Activated gamma-delta T cell treated with anti-CD3 and anti-CD28 coated beads, Interleukin-2, amount 50 U/mL, for 16 hours (primary cell): ENCODE results near the gene EYS.

Experiments
- DNase-seq: peaks from one replicate; pipeline ENCODE4 v3.0.0-alpha.2; 2020; ENCODE audit warnings: low read depth

EYS gene

DNA sequence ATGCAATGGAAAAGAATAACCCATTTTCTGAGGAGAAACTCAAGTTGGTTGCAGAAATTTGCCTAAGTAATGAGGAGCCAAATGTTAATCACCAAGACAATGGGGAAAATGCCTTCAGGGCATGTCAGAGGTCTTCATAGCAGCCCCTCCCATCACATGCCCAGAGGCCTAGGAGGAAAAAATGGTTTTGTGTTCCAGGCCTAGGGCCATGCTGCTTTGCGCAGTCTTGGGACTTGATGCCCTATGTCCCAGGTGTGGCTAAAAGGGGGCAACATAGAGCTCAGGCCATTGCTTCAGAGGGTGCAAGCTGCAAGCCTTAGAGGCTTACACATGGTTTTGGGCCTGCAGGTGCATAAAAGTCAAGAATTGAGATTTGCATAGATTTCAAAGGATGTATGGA, 485.9 kb downstream of the EYS start:
- DNase-seq: no peak

DNA sequence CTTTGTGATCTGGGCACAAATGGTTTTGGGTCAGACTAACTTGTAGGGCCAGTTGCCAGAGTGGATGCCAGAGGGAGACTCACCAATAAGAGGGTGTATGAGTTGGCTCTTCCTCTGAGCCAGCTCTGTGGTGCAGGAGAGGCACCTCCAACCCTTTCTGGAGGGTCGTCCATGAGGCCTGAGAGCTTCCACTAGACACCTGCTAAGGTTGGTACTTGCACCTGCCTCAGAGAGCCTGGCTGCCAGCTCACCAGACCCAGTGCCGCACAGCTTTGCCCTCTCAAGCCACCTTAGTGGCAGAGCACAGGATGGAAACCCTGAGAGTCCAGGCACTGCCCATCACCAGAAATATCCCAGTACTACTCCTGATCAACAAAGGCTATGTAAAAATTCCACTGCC, 504.3 kb downstream of the EYS start:
- no peak for DNase-seq

DNA sequence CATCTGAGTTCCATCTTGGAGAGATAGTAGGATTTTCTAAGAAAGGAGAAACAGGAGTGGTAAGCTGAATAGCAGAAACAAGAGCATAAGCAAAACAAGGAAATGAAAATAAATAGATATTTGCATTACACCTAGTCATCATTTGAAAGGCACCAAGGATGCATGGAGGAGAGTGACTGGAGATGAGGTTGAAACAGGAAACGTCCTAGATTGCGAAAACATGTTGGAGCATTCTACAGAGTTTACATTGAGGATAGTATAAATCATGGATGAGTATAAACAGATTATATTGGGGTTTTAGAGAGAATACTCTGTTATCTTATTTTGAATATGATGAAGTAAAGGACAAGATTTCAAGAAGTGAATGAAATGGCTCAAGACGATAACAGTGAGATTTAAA, 507.3 kb downstream of the EYS start:
- DNase-seq: no peak

DNA sequence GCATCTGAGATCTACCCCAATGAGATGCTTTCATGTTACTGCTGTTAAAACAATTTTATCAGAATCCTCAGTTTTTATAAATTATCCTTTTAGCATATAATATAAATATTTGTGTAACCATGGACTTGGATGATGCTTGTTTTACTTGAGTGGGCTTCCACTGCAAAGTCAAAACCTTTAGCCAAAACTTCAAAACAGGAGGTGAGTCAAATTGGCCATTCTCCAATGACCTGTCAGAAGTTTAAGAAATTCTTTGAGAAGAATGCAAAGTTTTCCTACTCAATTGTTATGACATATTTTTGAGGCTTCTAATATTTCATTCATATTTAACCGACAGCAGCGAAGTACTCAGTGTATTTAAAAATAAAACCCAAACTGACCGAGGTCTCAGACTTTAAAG, 507.9 kb downstream of the EYS start:
- DNase-seq: no peak

DNA sequence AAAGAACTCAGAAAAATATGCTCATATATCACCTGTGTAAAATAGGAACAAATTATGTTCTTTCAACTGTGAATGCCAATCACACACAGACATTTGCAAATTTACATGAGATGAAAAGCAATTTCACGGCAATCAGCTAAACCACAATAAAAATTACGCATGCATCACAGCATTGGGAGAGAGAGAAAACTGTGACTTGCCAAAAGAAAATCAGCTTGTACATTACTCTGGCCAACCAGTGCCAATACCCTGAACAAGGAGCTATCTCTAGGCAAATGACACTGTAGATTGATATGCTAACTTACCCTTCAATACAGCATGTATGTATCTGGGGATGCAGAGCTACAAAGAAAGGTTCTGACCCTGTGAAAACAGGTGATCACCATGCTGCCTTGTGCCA, 515.6 kb downstream of the EYS start:
- no peak for DNase-seq

DNA sequence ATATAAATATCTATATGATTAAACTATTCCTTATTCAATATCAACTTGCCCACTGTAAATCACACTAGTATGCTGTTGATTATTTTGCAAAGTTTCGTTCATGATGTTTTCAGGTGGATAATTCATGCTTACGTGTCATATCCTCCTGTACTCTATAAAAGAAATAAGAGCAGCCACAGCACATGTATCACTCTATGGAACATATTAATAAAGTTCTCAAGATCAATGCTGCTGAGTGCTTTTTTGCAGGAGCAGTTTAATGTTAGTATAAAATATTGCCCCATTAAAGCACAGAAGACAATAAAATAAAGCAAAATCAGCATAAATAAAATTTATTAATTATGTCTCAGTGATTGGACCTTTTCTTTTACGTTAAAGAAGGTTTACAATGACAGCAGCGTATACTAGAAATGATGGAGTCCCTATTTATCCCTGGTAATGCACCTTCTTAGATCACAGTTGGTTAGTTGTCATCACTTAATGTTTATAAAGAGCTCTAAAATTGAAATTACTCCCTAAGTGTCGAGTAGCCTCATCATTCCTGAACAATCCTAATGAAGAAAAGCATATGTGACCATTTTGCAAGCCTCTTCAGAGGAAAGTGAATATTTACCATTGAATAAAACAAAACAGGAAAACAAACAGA, 517.7 kb downstream of the EYS start:
- no peak for DNase-seq

DNA sequence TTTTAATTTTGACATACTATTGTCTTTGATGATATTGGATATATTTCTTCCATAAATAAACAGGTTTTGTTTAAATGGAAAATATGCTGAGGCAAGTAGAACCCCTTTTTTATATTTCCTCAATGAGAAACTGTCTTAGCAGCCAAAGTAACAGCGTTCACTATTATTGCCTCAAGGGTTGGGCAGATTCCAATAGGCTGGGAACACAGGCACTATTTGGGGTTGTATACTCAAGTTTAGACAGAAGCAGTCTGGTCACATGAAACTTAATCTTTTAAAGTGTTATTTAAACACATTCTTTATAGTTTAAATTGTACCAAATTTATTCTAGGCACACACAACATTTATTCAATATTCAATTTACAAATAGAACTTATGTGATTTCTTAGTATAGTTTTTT, 520.2 kb downstream of the EYS start:
- DNase-seq: no peak

DNA sequence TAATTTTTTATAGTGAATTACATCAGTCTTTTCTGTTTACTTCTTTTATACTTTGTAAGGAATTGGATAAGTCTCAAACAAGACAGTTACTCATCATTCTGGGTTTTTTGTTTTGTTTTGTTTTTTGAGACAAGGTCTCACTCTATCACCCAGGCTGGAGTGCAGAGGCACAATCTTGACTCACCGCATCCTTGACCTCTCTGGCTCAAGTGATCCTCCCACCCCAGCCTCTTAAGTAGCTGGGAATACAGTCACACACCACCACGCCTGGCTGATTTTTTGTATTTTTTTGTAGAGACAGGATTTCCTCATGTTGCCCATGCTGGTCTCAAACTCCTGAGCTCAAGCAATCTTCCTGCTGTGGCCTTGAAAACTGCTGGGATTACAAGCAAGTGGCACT, 524.3 kb downstream of the EYS start:
- DNase-seq: no peak

DNA sequence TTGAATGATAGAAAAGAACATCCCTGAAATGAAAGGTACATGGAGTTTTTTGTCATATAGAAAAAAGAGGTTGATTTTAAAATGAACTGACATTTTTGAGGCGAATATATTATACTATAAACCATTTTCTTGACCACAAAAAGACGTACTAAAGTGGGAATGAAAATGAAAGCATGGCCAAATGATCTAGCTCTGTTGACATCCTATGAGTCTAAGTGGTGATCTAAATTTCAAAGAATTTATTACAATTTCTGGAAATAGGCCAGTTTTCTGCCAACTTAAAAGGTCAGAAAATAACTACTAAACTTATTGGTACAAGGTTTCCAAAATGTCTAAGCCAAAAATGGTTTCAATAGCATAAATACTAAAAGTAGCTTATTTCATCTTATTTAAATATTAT, 536.8 kb downstream of the EYS start:
- no peak for DNase-seq

DNA sequence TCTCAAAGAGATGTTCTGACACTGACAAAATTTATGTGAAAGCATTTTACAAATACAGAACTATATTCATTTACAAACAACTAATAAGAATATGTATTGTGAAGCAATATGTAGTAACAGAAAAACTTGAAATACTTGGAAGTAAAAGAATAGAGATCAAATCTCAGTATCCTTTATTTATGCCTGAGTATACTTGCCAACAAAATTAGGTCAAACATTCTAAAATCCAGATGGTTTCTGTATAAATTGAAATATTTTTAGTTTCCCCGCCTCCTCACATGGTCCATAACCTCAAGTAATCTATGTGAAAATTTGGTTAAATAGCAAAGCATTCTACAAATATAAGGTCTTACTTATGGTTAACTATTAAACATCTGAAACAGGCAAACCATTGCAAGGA, 545.4 kb downstream of the EYS start:
- no peak for DNase-seq

DNA sequence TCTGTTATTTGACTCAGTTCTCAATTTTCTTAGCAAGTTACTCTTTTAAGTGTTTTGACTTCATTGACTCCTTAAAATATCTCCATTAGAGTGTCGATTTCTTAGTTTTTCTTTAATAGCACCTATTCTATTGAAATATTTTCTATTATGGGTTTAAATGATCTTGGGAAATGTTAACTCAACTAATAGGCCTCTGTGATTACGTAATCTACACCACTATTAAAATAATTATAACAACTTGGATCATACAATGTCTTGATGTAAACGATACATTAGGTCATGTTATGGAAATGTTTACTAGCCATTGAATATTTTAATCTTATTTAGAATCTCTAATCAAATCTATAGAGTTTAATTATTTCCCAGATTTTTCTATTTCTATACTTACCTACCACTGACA, 550.0 kb downstream of the EYS start:
- DNase-seq: no peak

DNA sequence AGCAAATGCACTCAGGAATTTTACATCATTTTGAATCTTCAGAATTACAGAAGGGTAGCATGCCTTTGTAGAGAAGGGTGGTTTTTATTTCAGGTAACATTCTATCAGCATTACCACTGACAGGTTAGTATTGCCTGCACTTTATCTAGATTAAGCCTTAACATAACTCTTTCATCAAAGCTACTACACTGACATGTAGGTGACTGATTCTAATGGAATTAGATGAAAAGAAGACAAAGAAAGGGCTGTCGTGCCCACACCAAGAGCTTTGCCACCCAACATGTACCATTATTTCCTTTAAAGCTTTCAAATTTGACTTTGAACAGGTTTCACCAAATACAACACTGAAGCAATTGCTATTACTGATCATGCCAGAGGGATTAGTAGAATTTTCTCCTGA, 551.9 kb downstream of the EYS start:
- no peak for DNase-seq

DNA sequence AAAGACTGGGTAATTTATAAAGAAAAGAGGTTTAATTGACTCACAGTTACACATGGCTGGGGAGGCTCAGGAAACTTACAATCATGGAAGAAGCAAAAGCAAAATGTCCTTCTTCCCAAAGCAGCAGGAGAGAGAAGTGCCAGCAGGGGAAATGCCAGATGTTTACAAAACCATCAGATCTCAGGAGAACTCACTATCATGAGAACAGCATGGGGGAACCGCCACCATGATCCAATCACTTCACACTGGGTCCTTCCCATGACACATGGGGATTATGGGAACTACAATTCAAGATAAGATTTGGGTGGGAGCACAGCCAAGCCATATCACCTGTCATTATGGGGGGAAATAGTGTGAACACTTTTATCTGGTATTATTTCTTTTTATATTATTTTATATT, 557.2 kb downstream of the EYS start:
- no peak for DNase-seq

DNA sequence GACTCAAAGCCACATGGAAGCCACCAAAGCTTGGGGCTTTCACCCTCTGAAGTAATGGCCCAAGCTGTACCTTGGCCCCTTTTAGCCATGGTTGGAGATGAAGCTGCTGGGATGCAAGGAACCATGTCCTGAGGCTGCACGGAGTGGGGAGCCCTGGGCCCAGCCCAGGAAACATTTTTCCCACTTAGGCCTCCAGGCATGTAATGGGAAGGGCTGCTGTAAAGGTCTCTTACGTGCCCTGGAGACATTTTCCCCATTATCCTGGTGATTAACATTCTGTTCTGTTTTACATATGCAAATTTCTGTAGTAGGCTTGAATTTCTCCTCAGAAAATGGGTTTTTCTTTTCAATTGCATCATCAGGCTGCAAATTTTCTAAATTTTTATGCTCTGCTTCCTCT, 558.2 kb downstream of the EYS start:
- no peak for DNase-seq

DNA sequence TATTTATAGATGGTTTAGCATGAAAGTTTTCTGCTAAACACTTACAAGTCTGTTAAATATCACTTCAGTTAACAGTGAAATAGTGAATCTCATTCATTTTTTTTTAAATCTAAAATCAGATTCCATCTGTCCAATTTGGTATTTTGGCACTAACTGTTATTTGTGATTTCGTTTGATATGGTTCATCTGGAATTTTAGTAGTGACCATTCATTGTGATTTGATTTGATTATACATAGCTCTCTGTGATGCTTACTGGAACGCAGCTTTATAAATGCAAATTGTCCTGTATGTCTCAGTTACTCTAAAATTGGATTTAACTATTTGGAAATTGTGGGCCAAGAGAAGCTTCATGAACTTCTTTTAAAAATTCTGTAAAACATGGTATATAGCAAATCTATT, 571.5 kb downstream of the EYS start:
- no peak for DNase-seq

DNA sequence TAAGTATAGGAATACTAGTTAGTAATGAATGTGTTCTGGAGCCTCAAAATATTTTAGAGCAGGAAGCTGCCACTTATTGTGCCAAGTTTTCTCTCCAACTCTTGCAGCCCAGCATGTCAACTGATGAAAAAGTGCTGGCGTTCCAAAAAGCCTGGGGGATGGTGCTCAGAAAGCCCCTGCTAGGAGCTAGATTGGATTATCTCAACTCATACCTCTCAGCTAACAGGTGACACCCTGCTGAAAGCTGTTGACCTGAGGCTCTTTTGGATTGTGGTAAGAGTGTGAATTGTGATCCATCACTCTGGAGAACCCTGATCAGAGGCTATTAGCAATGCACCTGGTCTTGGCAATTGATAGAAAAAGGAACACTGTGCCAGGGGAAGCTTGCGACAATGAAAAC, 580.4 kb downstream of the EYS start:
- no peak for DNase-seq

DNA sequence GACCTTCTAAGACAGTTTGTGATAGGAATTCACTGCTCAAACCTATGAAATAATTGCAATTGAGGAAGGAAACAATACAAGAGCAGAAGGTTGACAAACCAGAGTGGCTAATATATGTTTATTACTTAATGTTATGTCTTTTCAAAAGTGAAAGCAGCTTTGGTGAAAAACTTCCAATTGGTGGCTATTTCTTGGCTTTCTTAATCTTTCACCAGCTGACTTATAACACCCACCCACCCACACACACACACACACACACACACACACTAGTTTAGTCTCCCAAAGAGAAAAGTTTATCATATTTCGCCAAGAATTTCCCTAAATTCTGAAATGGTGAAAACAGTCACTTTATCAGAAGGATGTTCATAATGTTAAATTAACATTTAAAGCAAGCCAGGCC, 583.5 kb downstream of the EYS start:
- no peak for DNase-seq

DNA sequence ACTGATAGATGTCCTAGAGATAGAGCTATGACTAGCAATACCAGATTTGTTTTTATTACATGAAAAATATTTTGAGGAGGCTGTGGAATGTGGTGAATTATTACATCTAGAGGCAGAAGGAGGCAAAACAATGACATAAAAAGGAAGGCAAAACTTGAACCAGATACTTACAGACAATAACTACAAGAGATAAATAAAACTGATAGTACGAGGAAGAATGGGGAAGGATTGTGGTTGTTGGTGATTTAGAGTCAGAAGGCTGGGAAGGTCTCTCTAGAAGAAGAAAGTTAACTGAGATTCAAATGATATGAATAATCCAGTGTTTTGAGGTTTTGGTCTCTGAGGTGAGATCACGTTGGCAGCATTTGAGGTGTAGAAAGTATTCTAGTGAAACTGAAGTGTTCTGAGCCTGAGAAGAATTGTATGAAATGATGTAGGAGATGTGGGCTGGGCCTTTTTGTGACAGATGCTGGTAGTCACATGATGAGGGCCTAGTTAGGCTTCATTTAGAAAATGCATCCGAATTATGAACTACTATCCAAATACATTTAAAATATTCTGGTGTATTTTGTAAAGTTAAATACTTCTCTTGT, 589.1 kb downstream of the EYS start:
- no peak for DNase-seq

DNA sequence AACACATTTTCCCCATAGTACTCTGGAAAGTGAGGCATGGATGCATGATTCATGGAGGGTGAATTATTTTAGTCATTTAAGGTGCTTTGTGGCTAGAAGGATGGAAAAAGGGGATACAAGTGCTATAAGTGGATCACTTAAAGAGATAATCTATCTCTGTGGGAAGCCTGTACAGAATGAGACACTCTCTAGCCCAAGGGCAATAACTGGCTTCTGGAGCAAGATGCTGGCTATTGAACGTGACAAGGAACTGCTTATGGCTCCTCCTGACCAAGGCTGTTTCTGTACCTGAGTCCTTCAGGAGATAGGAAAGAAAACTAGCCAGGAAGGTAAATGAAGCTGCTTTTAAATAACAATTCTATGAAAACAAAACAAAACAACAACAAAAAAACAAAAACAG, 590.7 kb downstream of the EYS start:
- DNase-seq: no peak

DNA sequence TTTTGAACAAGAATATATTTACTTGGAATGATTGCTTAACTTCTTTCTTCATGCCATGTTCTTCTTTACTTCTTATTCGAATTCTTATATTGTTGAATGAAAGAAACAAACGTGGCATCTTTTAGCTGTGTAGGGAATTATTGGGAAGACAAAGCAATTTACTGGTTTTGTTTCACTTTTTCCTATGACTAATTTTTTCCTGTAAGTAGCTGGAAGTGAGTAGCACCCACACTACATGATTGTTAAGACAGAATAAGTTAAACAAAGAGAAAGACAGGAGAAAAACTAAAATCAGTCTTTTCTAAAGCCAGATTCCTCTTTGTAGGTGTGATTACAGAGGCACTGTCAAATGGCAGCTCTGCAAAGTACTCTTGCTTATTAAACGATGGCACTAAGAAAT, 593.4 kb downstream of the EYS start:
- no peak for DNase-seq

DNA sequence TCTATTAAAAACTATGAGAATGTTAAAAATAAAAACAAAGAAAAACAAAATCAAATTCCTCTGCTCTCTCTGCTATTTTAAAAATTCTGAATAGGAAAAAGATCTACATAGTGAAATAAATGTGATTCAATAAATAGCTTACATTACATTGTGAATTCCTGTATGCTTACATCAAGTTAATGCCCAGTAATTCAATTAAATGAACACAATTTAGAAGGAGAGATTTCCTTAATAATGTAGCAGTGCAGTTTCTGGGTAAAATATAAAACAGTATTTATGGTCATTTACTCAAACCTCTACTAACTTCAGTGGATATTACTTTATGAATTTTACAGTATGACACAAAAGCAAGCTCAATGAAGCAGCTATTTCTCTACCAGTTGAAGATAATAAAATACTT, 594.6 kb downstream of the EYS start:
- DNase-seq: no peak

DNA sequence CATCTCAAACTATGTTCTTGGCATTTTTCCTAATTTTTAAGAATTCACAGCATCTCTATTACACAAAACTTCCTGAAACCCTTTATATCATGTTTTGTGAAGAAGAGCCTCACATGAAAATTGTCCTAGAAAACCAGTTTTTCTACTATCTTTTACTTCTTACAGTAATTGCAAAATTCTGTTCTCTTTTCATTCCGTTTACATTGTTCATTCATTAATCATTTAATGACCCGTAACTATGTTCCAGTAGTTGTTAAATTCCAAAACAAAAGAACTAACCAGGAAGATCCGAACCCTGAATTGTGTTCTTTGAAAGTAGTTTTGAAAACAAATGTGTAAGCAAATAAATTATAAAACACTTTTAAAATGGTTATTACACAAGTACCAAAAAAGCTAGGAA, 597.0 kb downstream of the EYS start:
- no peak for DNase-seq

DNA sequence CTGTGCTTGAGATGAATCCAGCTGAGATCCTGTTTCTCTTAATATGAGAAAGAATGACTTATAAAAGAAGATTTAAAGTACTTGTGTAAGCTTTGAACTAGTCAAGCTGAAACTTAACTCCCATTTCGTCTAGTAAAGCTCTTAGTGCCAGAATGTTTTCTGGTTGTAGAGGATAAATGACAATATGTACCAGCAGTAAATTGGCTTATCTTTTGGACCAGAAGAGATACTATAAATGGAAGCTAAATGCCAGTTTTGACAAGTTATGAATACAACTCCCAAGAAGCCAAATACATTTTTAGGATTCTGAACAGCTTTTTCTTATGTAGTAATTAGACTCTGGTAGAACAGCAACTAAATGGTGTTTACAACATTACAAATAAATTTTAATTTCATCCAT, 608.7 kb downstream of the EYS start:
- DNase-seq: no peak

DNA sequence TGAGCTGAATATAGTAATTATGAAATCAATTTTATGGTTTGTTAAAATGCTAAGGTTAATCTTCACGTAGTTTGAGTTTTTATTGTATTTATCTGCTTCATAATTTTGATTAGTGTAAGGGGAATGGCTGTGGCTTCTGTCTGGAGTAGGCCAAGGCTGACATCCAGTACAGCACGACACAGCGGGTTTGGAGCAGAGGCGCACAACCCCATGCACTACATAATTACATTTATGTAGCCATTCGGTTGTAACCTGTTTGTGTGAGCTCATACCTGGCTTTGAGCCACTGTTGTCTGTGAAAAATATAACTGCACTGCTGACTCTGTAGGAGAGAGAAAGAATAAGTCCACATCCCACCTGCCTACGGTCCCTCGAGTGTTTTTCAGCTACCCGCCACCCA, 615.5 kb downstream of the EYS start:
- DNase-seq: no peak

DNA sequence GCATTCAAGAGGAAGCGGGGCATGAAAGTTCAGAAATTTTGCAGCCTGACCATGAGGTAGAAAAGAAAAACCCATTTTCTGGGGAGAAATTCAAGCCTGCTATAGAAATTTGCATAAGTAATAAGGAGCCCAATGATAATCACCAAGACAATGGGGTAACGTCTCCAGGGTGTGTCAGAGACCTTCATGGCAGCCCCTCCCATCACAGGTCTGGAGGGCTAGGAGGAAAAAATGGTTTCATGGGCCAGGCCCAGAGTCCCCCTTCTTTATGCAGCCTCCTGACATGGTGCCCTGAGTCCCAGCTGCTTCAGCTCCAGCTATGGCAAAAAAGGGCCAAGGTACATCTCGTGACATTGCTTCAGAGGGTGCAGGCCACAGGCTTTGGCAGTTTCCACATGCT, 618.5 kb downstream of the EYS start:
- no peak for DNase-seq
